GM12878 (cell line): ENCODE results near the gene GNG13.
"Not testable (repeated sequence)": the region's sequence is repeated elsewhere in the genome, so short reads cannot be mapped to it uniquely, and the experiment has no call there.

Experiments used
- EP300 ChIP-seq, 2 experiments: fragments of 150-350 bp in 1 of 2; IDR thresholded peaks; 2 replicates each; pipeline ENCODE4 v1.6.1; 2011 to 2012; ENCODE audit warnings: low read depth in 2 of 2, low read length in 2 of 2, borderline replicate concordance in 1 of 2, improper control_type of control experiment in 1 of 2, inconsistent platforms in 1 of 2; ENCODE audit not compliant: control insufficient read depth in 1 of 2
- FOS ChIP-seq: IDR thresholded peaks from 3 replicates; pipeline ENCODE4 v1.6.1; 2011; ENCODE audit warnings: borderline replicate concordance; ENCODE audit not compliant: insufficient read length; ENCODE audit errors: extremely low read depth
- KAT2A ChIP-seq: conservative IDR thresholded peaks from 2 replicates; pipeline ENCODE4 v1.6.1; 2011; ENCODE audit warnings: low read depth, low read length; ENCODE audit not compliant: control insufficient read depth
- NFYB ChIP-seq: IDR thresholded peaks from 2 replicates; pipeline ENCODE4 v1.6.1; 2011; ENCODE audit warnings: low read depth, mild to moderate bottlenecking, low read length, improper control_type of control experiment, moderate library complexity; ENCODE audit not compliant: insufficient read depth
- POLR2A ChIP-seq: IDR thresholded peaks from 2 replicates; pipeline ENCODE4 v1.6.1; 2011; ENCODE audit warnings: low read depth, mild to moderate bottlenecking, low read length
- STAT3 ChIP-seq: IDR thresholded peaks from 2 replicates; pipeline ENCODE4 v1.6.1; 2011; ENCODE audit warnings: low read depth, low read length, improper control_type of control experiment
- TCF7 ChIP-seq: IDR thresholded peaks from 2 replicates; pipeline ENCODE4 v1.6.1; 2014; ENCODE audit warnings: antibody characterized with exemption, borderline replicate concordance
- YY1 ChIP-seq: IDR thresholded peaks from 2 replicates; pipeline ENCODE4 v1.6.1; 2011; ENCODE audit warnings: low read depth, mild to moderate bottlenecking, low read length
- TF ChIP-seq, protein P1 (sequence below): IDR thresholded peaks from 2 replicates; pipeline ENCODE4 v1.6.1; 2011; ENCODE audit warnings: low read depth, mild to moderate bottlenecking, low read length, moderate library complexity, borderline replicate concordance; ENCODE audit errors: extremely low read depth
- TF ChIP-seq, protein P2 (sequence below), 3 experiments: IDR thresholded peaks in 2 of 3; conservative IDR thresholded peaks in 1 of 3; 2 replicates each; pipeline ENCODE4 v1.5.1; 2011; ENCODE audit warnings: low read depth in 3 of 3, low read length in 3 of 3, mild to moderate bottlenecking in 3 of 3, control low read depth in 2 of 3, moderate library complexity in 2 of 3, inconsistent platforms in 1 of 3, mixed read lengths in 1 of 3; ENCODE audit not compliant: control insufficient read depth in 2 of 3, insufficient read depth in 1 of 3; ENCODE audit errors: extremely low read depth in 1 of 3
- TF ChIP-seq, protein P3 (sequence below): fragments of 450-650 bp; IDR thresholded peaks from 2 replicates; pipeline ENCODE4 v1.6.1; 2014; ENCODE audit warnings: mild to moderate bottlenecking
- TF ChIP-seq, protein P4 (sequence below): IDR thresholded peaks from 2 replicates; pipeline ENCODE4 v1.6.1; 2011; ENCODE audit warnings: borderline replicate concordance, low read depth, mild to moderate bottlenecking, moderate library complexity, mixed read lengths, low read length; ENCODE audit not compliant: insufficient read depth; ENCODE audit errors: extremely low read length

DNA sequence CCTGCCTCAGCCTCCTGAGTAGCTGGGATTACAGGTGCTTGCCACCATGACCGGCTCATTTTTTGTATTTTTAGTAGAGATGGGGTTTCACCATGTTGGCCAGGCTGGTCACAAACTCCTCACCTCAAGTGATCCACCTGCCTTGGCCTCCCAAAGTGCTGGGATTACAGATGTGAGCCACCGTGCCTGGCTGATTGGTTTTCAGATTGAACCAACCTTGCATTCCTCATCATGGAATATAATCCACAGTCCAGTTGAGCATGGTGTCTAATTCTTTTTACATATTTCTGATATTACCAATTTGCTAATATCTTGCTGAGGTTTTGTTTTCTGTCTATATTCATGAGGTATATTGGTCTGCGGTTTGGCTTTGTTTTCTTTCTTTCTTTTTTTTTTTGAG, 36.3 kb upstream of the GNG13 start:
- TF ChIP-seq, protein P1, sequence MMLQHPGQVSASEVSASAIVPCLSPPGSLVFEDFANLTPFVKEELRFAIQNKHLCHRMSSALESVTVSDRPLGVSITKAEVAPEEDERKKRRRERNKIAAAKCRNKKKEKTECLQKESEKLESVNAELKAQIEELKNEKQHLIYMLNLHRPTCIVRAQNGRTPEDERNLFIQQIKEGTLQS: not testable (repeated sequence)
- TF ChIP-seq NFYB; POLR2A; STAT3; KAT2A; EP300 (IDR thresholded peaks at IDR 0.05; ENCODE audit: borderline replicate concordance in 1 of 2, control insufficient read depth in 1 of 2, low read depth in 2 of 2, low read length in 2 of 2); TCF7; YY1; FOS: not testable (repeated sequence)
- TF ChIP-seq, protein P2, sequence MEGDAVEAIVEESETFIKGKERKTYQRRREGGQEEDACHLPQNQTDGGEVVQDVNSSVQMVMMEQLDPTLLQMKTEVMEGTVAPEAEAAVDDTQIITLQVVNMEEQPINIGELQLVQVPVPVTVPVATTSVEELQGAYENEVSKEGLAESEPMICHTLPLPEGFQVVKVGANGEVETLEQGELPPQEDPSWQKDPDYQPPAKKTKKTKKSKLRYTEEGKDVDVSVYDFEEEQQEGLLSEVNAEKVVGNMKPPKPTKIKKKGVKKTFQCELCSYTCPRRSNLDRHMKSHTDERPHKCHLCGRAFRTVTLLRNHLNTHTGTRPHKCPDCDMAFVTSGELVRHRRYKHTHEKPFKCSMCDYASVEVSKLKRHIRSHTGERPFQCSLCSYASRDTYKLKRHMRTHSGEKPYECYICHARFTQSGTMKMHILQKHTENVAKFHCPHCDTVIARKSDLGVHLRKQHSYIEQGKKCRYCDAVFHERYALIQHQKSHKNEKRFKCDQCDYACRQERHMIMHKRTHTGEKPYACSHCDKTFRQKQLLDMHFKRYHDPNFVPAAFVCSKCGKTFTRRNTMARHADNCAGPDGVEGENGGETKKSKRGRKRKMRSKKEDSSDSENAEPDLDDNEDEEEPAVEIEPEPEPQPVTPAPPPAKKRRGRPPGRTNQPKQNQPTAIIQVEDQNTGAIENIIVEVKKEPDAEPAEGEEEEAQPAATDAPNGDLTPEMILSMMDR (IDR thresholded peaks at IDR 0.05 in 2 of 3, conservative IDR thresholded peaks at IDR 0.05 in 1 of 3; ENCODE audit: control insufficient read depth in 2 of 3, extremely low read depth in 1 of 3, insufficient read depth in 1 of 3, low read depth in 3 of 3, low read length in 3 of 3): not testable (repeated sequence)
- TF ChIP-seq, protein P3, sequence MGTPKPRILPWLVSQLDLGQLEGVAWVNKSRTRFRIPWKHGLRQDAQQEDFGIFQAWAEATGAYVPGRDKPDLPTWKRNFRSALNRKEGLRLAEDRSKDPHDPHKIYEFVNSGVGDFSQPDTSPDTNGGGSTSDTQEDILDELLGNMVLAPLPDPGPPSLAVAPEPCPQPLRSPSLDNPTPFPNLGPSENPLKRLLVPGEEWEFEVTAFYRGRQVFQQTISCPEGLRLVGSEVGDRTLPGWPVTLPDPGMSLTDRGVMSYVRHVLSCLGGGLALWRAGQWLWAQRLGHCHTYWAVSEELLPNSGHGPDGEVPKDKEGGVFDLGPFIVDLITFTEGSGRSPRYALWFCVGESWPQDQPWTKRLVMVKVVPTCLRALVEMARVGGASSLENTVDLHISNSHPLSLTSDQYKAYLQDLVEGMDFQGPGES: not testable (repeated sequence)
- TF ChIP-seq, protein P4, sequence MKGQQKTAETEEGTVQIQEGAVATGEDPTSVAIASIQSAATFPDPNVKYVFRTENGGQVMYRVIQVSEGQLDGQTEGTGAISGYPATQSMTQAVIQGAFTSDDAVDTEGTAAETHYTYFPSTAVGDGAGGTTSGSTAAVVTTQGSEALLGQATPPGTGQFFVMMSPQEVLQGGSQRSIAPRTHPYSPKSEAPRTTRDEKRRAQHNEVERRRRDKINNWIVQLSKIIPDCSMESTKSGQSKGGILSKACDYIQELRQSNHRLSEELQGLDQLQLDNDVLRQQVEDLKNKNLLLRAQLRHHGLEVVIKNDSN: not testable (repeated sequence)
